ENCODE results near the gene DPP7.
A peak's percentile ranks its signal among the peaks of the same experiment; 100 is the strongest.

Gene DPP7

DNA sequence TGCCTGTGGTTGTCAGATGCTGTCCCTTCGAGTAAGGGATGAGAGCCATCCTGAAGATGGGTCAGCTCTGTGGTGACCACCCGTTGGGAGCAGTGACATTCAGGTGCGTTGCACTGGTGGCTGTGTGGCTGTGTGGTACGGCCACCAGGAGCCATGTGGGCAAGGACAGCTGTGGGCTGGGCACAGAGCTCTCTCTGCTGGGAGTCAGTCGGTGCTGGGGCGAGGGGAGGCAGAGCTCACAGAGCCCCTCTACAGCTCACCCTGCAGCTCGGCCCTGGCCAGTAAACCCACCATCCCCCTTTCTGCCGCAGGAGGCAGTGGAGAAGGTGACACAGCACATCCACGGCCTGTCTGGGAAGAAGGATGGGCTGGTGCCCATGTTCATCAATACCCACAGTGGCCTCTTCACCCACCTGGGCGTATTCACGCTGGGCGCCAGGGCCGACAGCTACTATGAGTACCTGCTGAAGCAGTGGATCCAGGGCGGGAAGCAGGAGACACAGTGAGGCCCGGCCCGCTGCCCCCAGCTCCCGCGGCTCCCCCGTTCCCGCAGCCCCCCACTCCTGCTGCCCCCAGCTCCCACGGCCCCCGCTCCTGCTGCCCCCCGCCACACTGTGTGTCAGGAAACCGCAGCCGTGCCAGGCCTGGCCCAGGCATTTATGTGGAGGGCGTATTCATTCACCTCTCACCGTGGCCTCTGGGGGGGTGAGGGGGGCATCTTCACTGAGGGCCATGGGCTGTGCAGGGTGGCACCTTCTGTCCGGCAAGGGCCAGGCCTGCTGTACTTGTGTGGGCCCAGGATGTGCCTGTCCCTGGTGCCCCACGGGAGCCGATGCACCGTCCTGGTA, 8.5 kb downstream of the DPP7 start:
- DNase-seq (ENCODE audit: insufficient read length): no peak
- FAIRE-seq: no peak
- TF ChIP-seq TAF1 (IDR thresholded peaks at IDR 0.05; ENCODE audit: borderline replicate concordance, low read depth, low read length) (no peak), POLR2A (IDR thresholded peaks at IDR 0.05; ENCODE audit: low read depth, low read length) (no peak), POLR2AphosphoS5 (IDR thresholded peaks at IDR 0.05; ENCODE audit: low read depth, low read length) (no peak)

DNA sequence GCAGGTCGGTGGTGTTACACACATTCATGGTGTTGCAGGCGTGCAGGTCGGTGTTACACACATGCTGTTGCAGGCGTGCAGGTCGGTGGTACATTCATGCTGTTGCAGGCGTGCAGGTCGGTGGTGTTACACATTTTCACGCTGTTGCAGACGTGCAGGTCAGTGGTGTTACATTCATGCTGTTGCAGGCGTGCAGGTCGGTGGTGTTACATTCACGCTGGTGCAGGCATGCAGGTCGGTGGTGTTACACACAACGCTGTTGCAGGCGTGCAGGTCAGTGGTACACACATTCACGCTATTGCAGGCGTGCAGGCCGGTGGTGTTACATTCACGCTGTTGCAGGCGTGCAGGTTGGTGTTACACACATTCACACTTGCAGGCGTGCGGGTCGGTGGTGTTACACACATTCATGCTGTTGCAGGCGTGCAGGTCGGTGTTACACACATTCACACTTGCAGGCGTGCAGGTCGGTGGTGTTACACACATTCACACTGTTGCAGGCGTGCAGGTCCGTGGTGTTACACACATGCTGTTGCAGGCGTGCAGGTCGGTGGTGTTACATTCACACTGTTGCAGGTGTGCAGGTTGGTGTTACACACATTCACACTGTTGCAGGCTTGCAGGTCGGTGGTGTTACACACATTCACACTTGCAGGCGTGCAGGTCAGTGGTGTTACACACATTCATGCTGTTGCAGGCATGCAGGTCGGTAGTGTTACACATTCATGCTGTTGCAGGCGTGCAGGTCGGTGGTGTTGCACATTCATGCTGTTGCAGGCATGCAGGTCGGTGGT, 11.1 kb downstream of the DPP7 start:
- no peak for TF ChIP-seq POLR2AphosphoS5 (IDR thresholded peaks at IDR 0.05; ENCODE audit: low read depth, low read length)
- TF ChIP-seq TAF1 (IDR thresholded peaks at IDR 0.05; ENCODE audit: borderline replicate concordance, low read depth, low read length): no peak
- no peak for TF ChIP-seq POLR2A (IDR thresholded peaks at IDR 0.05; ENCODE audit: low read depth, low read length)
- DNase-seq (ENCODE audit: insufficient read length) (no peak), FAIRE-seq (no peak)

DNA sequence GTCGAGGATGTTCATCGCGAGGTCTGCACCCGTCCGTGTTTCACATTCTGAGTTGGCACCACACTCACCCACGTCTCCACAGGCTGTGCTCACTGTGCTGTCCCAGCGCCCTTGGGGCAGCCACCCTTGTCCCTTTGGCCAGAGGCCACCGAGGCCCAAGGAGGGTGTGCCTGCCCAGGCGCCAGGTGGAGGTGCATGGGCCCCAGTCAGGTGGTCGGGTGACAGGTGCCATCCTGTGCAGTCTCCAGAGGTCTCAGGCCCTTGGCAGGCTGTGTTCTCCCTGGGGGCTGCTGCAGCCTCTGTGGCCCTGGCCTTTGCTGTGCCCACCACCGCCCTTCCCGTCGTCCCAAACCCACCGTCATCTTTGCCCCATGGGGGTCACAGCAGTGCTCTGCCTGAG, 15.3 kb downstream of the DPP7 start:
- TF ChIP-seq TAF1 (IDR thresholded peaks at IDR 0.05; ENCODE audit: borderline replicate concordance, low read depth, low read length) (no peak), POLR2A (IDR thresholded peaks at IDR 0.05; ENCODE audit: low read depth, low read length) (no peak), POLR2AphosphoS5 (IDR thresholded peaks at IDR 0.05; ENCODE audit: low read depth, low read length) (no peak)
- no peak for DNase-seq (ENCODE audit: insufficient read length)
- no peak for FAIRE-seq

DNA sequence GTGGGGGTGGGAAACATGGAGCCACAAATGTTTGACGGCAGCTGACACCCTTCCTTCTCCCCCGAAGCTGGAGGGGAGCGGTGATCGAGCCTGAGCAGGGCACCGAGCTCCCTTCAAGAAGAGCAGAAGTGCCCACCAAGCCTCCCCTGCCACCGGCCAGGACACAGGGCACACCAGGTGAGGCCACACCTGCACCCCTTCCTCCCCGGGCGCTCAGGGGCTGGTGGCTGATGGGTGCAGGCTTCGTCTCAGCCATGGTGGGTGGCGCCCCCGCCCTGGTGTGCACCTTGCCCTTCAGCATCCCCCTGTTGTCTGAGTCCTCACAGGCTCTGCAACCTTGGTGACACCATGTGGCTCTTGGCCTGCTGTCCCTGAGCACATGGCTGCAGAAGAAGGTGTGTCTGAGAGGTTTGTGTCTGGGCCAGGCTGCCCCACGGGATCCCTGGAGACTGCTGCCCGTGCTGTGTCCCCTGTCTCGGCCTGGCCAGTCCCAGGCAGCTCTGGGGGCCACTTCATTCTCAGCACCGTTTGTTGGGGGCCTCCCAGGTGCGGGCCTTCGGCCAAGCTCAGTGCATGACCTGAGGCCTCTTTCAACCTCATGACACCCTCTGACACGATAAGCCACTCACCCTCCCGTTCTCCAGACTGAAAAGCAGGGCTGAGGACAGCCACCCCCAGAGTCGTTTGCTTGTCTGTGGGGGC, 16.6 kb downstream of the DPP7 start:
- FAIRE-seq: no peak
- no peak for TF ChIP-seq TAF1 (IDR thresholded peaks at IDR 0.05; ENCODE audit: borderline replicate concordance, low read depth, low read length)
- TF ChIP-seq POLR2AphosphoS5 (IDR thresholded peaks at IDR 0.05; ENCODE audit: low read depth, low read length): no peak
- no peak for TF ChIP-seq POLR2A (IDR thresholded peaks at IDR 0.05; ENCODE audit: low read depth, low read length)
- no peak for DNase-seq (ENCODE audit: insufficient read length)

DNA sequence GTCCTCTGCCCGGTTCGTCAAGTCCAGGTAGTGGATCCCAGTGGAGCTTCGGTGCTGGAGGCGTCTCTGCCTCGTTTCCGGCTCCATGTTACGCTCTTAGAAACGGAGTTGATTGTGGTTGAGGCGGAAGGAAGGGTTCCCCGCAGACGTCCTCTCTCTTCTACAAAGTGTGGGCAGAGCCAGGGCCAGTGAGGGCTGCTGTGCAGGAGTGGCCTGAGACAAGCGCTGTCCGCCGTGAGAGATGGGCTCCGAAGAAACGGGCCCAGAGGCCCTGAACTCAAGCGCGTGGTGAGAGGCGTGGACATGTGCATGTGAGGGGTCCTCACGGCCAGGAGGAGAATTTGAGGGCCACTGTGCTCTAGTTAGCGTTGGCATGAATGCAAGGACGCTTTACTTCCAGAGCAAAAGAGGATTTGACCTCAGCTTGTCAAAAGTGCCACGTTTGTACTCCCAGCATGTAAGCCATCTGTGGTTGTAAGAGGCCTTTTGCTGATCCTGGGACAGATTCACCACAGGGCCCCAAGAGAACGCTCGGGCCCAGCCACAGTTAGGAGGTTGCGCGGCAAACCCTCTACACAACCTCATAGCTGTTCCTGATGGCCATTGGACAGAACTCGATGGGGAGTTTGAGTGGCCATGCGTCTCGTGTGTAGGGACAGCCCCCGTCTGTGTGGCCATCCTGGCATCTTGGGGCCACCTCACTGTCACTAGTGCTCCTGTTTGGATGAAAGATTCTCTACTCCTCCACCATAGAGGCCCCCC, 17.6 kb downstream of the DPP7 start:
- TF ChIP-seq TAF1 (IDR thresholded peaks at IDR 0.05; ENCODE audit: borderline replicate concordance, low read depth, low read length) (no peak), POLR2AphosphoS5 (IDR thresholded peaks at IDR 0.05; ENCODE audit: low read depth, low read length) (no peak), POLR2A (IDR thresholded peaks at IDR 0.05; ENCODE audit: low read depth, low read length) (no peak)
- FAIRE-seq (no peak), DNase-seq (ENCODE audit: insufficient read length) (no peak)

DNA sequence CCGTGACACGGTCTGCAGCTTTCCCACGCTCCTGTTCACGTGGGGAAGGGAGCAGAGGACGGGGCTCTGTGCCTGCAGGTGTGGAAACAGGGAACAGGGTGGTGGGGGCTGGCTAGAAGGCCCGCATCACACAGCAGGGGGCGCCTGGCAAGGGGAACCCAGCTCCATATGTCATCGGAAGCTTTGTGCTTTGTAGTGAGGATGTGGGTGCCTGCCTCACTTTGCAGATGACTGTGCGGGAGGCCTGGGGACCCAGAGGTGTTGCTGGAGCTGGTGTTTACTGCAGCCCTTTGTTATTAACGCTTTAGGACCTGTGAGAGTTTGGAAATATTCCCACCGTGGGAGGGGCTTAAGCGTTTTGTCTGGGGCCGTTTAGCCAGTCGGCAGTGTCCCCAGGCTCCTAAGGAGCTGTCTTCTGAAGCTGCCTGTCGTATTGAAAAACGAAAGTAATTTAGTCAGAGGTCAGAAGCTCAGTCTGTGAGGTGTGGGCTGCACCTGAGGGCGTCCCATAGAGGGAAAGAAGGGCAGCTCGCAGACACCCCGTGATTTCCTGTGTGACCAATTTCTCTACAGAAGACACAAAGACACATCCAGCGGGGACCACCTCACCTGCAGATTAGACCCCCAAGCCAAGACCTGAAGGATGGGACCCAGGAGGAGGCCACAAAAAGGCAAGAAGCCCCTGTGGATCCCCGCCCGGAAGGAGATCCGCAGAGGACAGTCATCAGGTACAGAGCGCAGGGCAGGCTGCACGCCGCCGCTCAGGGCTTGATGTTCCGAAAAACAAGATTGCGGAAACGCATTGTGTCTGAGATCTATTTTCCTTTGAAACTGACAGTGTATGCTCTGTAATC, 18.6 kb downstream of the DPP7 start:
- peak; percentile 71 for DNase-seq (ENCODE audit: insufficient read length)
- TF ChIP-seq POLR2A (IDR thresholded peaks at IDR 0.05; ENCODE audit: low read depth, low read length) (no peak), TAF1 (IDR thresholded peaks at IDR 0.05; ENCODE audit: borderline replicate concordance, low read depth, low read length) (no peak), POLR2AphosphoS5 (IDR thresholded peaks at IDR 0.05; ENCODE audit: low read depth, low read length) (no peak)
- FAIRE-seq: peak; percentile 92

DNA sequence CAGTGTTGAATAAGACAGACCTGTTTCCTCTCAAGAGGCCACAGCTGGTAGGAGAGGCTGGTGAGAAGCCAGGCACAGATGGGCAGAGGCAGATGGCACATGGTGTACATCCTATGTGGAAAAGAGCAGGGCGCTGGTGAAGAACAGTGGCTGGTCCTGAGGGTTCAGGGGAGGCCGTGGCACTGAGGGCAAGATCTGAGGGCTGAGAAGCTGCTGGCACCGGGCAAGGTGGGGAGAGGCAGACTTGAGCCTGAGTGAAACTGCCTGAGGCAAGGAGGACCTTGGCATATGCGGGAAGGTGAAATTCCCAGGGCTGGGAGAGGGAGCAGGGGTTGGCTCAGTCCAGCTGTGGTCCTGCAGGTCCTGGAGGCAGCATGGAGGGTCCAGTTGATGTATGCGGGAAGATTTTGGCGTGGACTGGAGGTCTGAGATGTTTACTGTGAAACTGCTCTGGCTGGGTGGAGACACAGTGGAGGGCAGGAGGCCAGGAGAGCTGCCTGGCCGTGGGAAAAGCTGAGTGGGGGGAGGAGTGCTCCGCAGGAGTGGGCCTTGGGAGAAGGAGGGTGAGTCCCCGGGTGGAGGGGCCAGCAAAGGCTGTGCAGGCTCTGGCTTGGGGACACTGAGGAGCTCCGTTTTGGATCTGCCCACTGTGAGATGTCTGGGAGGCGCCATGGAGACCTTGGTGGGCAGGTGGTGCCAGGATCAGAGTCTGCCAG, 25.1 kb downstream of the DPP7 start:
- no peak for TF ChIP-seq POLR2AphosphoS5 (IDR thresholded peaks at IDR 0.05; ENCODE audit: low read depth, low read length)
- no peak for TF ChIP-seq POLR2A (IDR thresholded peaks at IDR 0.05; ENCODE audit: low read depth, low read length)
- no peak for TF ChIP-seq TAF1 (IDR thresholded peaks at IDR 0.05; ENCODE audit: borderline replicate concordance, low read depth, low read length)
- no peak for FAIRE-seq

DNA sequence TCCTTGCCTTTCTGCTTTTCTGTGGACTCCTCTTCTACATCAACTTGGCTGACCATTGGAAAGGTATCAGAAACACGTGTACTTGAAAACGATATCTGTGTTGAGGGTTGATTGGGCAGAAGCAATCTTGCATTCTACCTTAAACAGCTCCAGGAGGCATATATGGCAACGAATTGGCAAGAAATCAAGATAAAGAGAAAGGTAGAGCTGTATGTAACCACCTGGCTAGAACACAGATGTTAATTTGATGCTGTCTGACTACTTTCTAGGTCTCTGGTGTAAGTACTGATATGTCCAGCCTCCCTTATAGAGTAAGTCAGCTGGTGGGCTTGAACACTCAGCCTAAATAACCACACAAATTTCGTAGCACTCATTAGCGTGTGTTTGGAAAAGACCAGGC, 26.4 kb downstream of the DPP7 start:
- DNase-seq (ENCODE audit: insufficient read length): no peak
- TF ChIP-seq TAF1 (IDR thresholded peaks at IDR 0.05; ENCODE audit: borderline replicate concordance, low read depth, low read length): no peak
- TF ChIP-seq POLR2A (IDR thresholded peaks at IDR 0.05; ENCODE audit: low read depth, low read length): no peak
- TF ChIP-seq POLR2AphosphoS5 (IDR thresholded peaks at IDR 0.05; ENCODE audit: low read depth, low read length): no peak
- FAIRE-seq: no peak

More for the DNA sequence above, 25.1 kb downstream of the DPP7 start:
- DNase-seq (ENCODE audit: insufficient read length): no peak

DNA sequence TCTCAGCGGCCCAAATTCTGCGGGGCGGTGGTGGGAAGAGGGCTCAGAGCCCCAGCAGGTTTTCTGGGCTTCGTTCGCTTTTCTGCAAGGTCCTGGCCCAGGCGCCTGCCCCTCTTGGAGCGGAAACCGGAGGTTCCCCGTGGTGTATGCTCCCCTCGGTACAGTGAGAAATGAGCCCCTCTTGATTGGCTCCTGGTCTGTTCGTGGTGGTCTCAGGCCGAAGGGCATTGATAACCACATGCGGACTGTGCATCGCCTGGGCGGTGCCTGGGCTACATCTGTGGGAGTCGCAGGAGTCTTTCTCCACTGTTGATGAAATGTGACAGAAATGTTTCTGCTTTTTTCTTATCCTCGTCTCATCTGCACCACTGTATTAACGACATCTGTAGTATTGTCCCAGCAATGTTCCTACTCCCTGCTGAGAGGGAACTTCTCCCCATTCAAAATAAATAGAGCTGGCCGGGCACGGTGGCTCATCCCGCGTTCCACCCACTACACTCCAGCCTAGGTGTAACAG, 27.1 kb downstream of the DPP7 start:
- TF ChIP-seq TAF1 (IDR thresholded peaks at IDR 0.05; ENCODE audit: borderline replicate concordance, low read depth, low read length): no peak
- no peak for DNase-seq (ENCODE audit: insufficient read length)
- FAIRE-seq: peak; percentile 30

Data from GM12892 (cell line).